Neutrophil (primary cell): ENCODE data around the gene MOB3C.
A peak's percentile ranks its signal among the peaks of the same experiment; 100 is the strongest.

Source experiments
- H3K27ac ChIP-seq: fragments of 200-600 bp; sonication (generic); 2 replicates; pipeline ENCODE4 v1.5.1; 2016; ENCODE audit warnings: mild to moderate bottlenecking, moderate library complexity
- H3K27me3 ChIP-seq: fragments of 200-600 bp; sonication (generic); 2 replicates; pipeline ENCODE4 v1.6.0; 2016; ENCODE audit warnings: mild to moderate bottlenecking
- H3K36me3 ChIP-seq: fragments of 200-600 bp; sonication (generic); 2 replicates; pipeline ENCODE4 v1.5.1; 2017
- H3K4me1 ChIP-seq, 2 experiments: fragments of 200-600 bp in 1 of 2; sonication (generic) in 1 of 2; 1 replicate in 1 of 2; 2 replicates in 1 of 2; pipeline versions ENCODE4 v1.5.1 to v1.6.1; 2013 to 2016; ENCODE audit warnings: low read depth in 1 of 2, low read length in 1 of 2, mild to moderate bottlenecking in 1 of 2, moderate library complexity in 1 of 2; ENCODE audit not compliant: control insufficient read depth in 1 of 2, insufficient read depth in 1 of 2
- H3K4me3 ChIP-seq, 2 experiments: fragments of 200-600 bp in 1 of 2; sonication (generic) in 1 of 2; 1 replicate in 1 of 2; 2 replicates in 1 of 2; pipeline ENCODE4 v1.5.1; 2013 to 2016; ENCODE audit warnings: low read depth in 1 of 2, low read length in 1 of 2, mild to moderate bottlenecking in 1 of 2, moderate library complexity in 1 of 2
- H3K9me3 ChIP-seq: fragments of 200-600 bp; sonication (generic); 2 replicates; pipeline ENCODE4 v1.5.1; 2016
- CTCF ChIP-seq: fragments of 200-600 bp; sonication (generic); IDR thresholded peaks from 2 replicates; pipeline ENCODE4 v1.5.1; 2016; ENCODE audit warnings: antibody characterized with exemption

Gene MOB3C

GRCh38 chr1:46595127-46595526 lies 21.5 kb downstream of the MOB3C start:
- H3K36me3 ChIP-seq: peaks cover 46% of the 10 kb centered on the region
- no peak for TF ChIP-seq CTCF
- H3K27me3 ChIP-seq: no peaks in the 10 kb centered on the region
- H3K4me3 ChIP-seq: peak overlapping the region; percentile 26 to 31
- peak overlapping the region; percentile 92 for H3K27ac ChIP-seq
- H3K9me3 ChIP-seq: no peaks in the 10 kb centered on the region
- peaks cover 39 to 51% of the 10 kb centered on the region in 2 experiments for H3K4me1 ChIP-seq

GRCh38 chr1:46594063-46594462 lies 22.5 kb downstream of the MOB3C start:
- H3K4me3 ChIP-seq: peak overlapping the region; percentile 26 to 31
- peaks cover 32 to 49% of the 10 kb centered on the region in 2 experiments for H3K4me1 ChIP-seq
- H3K27me3 ChIP-seq: no peaks in the 10 kb centered on the region
- H3K36me3 ChIP-seq: peaks cover 56% of the 10 kb centered on the region
- H3K27ac ChIP-seq: peak overlapping the region; percentile 92
- no peaks in the 10 kb centered on the region for H3K9me3 ChIP-seq
- TF ChIP-seq CTCF: no peak

GRCh38 chr1:46592823-46593222 lies 23.8 kb downstream of the MOB3C start:
- TF ChIP-seq CTCF: no peak
- no peaks in the 10 kb centered on the region for H3K9me3 ChIP-seq
- H3K36me3 ChIP-seq: peaks cover 60% of the 10 kb centered on the region
- peaks cover 32 to 43% of the 10 kb centered on the region in 2 experiments for H3K4me1 ChIP-seq
- H3K27me3 ChIP-seq: no peaks in the 10 kb centered on the region
- no peak overlapping the region for H3K4me3 ChIP-seq
- no peak overlapping the region for H3K27ac ChIP-seq

GRCh38 chr1:46589529-46589928 lies 27.1 kb downstream of the MOB3C start:
- TF ChIP-seq CTCF: no peak
- Histone ChIP-seq H3K36me3 (peaks cover 67% of the 10 kb centered on the region), H3K27me3 (no peaks in the 10 kb centered on the region), H3K27ac (peak overlapping the region; percentile 55), H3K9me3 (no peaks in the 10 kb centered on the region), H3K4me3 (no peak overlapping the region), H3K4me1 (peaks cover 43 to 51% of the 10 kb centered on the region in 2 experiments)

GRCh38 chr1:46587069-46587468 lies 29.5 kb downstream of the MOB3C start:
- Histone ChIP-seq H3K9me3 (no peaks in the 10 kb centered on the region), H3K27me3 (no peaks in the 10 kb centered on the region), H3K4me3 (no peak overlapping the region), H3K27ac (peak overlapping the region; percentile 74), H3K36me3 (peaks cover 53% of the 10 kb centered on the region), H3K4me1 (peaks cover 47 to 60% of the 10 kb centered on the region in 2 experiments)
- TF ChIP-seq CTCF: no peak
